DMS 273 (cell line): Measurements from ENCODE around the gene PTPRK.

Experiments
- DNase-seq: peaks from one replicate; lab custom pipeline; 2025; ENCODE audit not compliant: unreplicated experiment; lab: John Stamatoyannopoulos, UW

PTPRK gene

GRCh38 chr6:128099571-128100197, 420.7 kb downstream of the PTPRK start:
- no peak for DNase-seq

GRCh38 chr6:128098000-128098581, 422.3 kb downstream of the PTPRK start:
- DNase-seq, result peak; percentile 48

- peak; percentile 52 for DNase-seq
These were observed 423.4 kb downstream of the PTPRK start for GRCh38 chr6:128097009-128097408.

GRCh38 chr6:128095362-128095761, 425.0 kb downstream of the PTPRK start:
- no peak for DNase-seq

GRCh38 chr6:128079021-128079420, 441.4 kb downstream of the PTPRK start:
- no peak for DNase-seq

- DNase-seq, result no peak
These were observed 442.1 kb downstream of the PTPRK start for GRCh38 chr6:128078276-128078675.

GRCh38 chr6:128076843-128077242, 443.6 kb downstream of the PTPRK start:
- no peak for DNase-seq

- DNase-seq, result no peak
These were observed 445.8 kb downstream of the PTPRK start for GRCh38 chr6:128074567-128074966.

- DNase-seq, result no peak
These were observed 447.0 kb downstream of the PTPRK start for GRCh38 chr6:128073389-128073788.

- no peak for DNase-seq
These were observed 449.2 kb downstream of the PTPRK start for GRCh38 chr6:128071212-128071611.

GRCh38 chr6:128070406-128070805, 450.0 kb downstream of the PTPRK start:
- DNase-seq, result no peak

- DNase-seq, result peak; percentile 19
These were observed 451.2 kb downstream of the PTPRK start for GRCh38 chr6:128069188-128069587.

GRCh38 chr6:128068119-128068479, 452.3 kb downstream of the PTPRK start:
- DNase-seq, result peak; percentile 78

GRCh38 chr6:128067446-128068118, 452.8 kb downstream of the PTPRK start:
- DNase-seq, result no peak

GRCh38 chr6:128065072-128065471, 455.3 kb downstream of the PTPRK start:
- DNase-seq, result no peak

GRCh38 chr6:128064540-128064895, 455.9 kb downstream of the PTPRK start:
- DNase-seq, result no peak

GRCh38 chr6:128063850-128064539, 456.4 kb downstream of the PTPRK start:
- no peak for DNase-seq

GRCh38 chr6:128062882-128063603, 457.4 kb downstream of the PTPRK start:
- no peak for DNase-seq

GRCh38 chr6:128057946-128058345, 462.5 kb downstream of the PTPRK start:
- no peak for DNase-seq

- DNase-seq, result no peak
These were observed 462.9 kb downstream of the PTPRK start for GRCh38 chr6:128057541-128057940.

GRCh38 chr6:128053109-128053508, 467.3 kb downstream of the PTPRK start:
- DNase-seq, result no peak
